ENCODE measurements around the gene MRM1. TPM values are rescaled to one million over a fixed set of nuclear protein-coding genes. Genes with fewer than 3 reads are reported as not detected.
"Not testable (repeated sequence)": the region's sequence is repeated elsewhere in the genome, so short reads cannot be mapped to it uniquely, and the experiment has no call there.

Gene MRM1
- total RNA-seq, 1 donor from 2014 or later, result 8.7 TPM

GRCh38 chr17:36600936-36601302 is 464 bp upstream of the MRM1 start:
- Histone ChIP-seq H3K27me3 (ENCODE audit: low read depth) (no peaks in the 10 kb centered on the region), H3K4me3 (peak overlapping the region; percentile 89), H3K27ac (replicated peaks) (peak overlapping the region; percentile 90), H3K9me3 (replicated peaks) (no peaks in the 10 kb centered on the region), H3K4me1 (peaks cover 37% of the 10 kb centered on the region), H3K36me3 (peaks cover 2% of the 10 kb centered on the region)
- DNase-seq, result no peak
- intact Hi-C loops (cut with micrococcal nuclease), result no loop called here
- no peak for TF ChIP-seq CTCF (IDR thresholded peaks at IDR 0.05; ENCODE audit: borderline replicate concordance)

- intact Hi-C loops (cut with micrococcal nuclease), result no loop called here
- H3K4me1 ChIP-seq, result peaks cover 37% of the 10 kb centered on the region
- no peak for TF ChIP-seq CTCF (IDR thresholded peaks at IDR 0.05; ENCODE audit: borderline replicate concordance)
- no peaks in the 10 kb centered on the region for H3K9me3 ChIP-seq (replicated peaks)
- no peak for DNase-seq
- peak overlapping the region; percentile 90 for H3K27ac ChIP-seq (replicated peaks)
- H3K36me3 ChIP-seq, result peaks cover 2% of the 10 kb centered on the region
- peak overlapping the region; percentile 89 for H3K4me3 ChIP-seq
- H3K27me3 ChIP-seq (ENCODE audit: low read depth), result no peaks in the 10 kb centered on the region
Measured at GRCh38 chr17:36602030-36602748, 806 bp downstream of the MRM1 start.

- no peaks in the 10 kb centered on the region for H3K27me3 ChIP-seq (ENCODE audit: low read depth)
- no peaks in the 10 kb centered on the region for H3K9me3 ChIP-seq (replicated peaks)
- TF ChIP-seq CTCF (IDR thresholded peaks at IDR 0.05; ENCODE audit: borderline replicate concordance), result peak; percentile 78
- H3K4me1 ChIP-seq, result peaks cover 37% of the 10 kb centered on the region
- H3K27ac ChIP-seq (replicated peaks), result no peak overlapping the region
- H3K36me3 ChIP-seq, result peaks cover 2% of the 10 kb centered on the region
- H3K4me3 ChIP-seq, result peak overlapping the region; percentile 89
- intact Hi-C loops (cut with micrococcal nuclease), result no loop called here
- no peak for DNase-seq
Measured at GRCh38 chr17:36602924-36603384, 1.6 kb downstream of the MRM1 start.

GRCh38 chr17:36605028-36605427 is 3.6 kb downstream of the MRM1 start:
- DNase-seq; H3K36me3 ChIP-seq; H3K27me3 ChIP-seq (ENCODE audit: low read depth); H3K9me3 ChIP-seq (replicated peaks); intact Hi-C loops (cut with micrococcal nuclease); H3K4me3 ChIP-seq; H3K27ac ChIP-seq (replicated peaks): not testable (repeated sequence)
- peaks cover 46% of the 10 kb centered on the region for H3K4me1 ChIP-seq

GRCh38 chr17:36608280-36608679 is 6.9 kb downstream of the MRM1 start:
- Histone ChIP-seq H3K36me3 (no peaks in the 10 kb centered on the region), H3K4me3 (no peak overlapping the region), H3K27me3 (ENCODE audit: low read depth) (peaks cover 2% of the 10 kb centered on the region), H3K9me3 (replicated peaks) (no peaks in the 10 kb centered on the region), H3K4me1 (peaks cover 19% of the 10 kb centered on the region), H3K27ac (replicated peaks) (no peak overlapping the region)
- intact Hi-C loops (cut with micrococcal nuclease), result no loop called here
- DNase-seq, result no peak
- no peak for TF ChIP-seq CTCF (IDR thresholded peaks at IDR 0.05; ENCODE audit: borderline replicate concordance)

GRCh38 chr17:36608794-36609497 is 7.6 kb downstream of the MRM1 start:
- H3K36me3 ChIP-seq, result no peaks in the 10 kb centered on the region
- TF ChIP-seq CTCF (IDR thresholded peaks at IDR 0.05; ENCODE audit: borderline replicate concordance), result peak; percentile 51
- peak; percentile 27 for DNase-seq
- no peaks in the 10 kb centered on the region for H3K9me3 ChIP-seq (replicated peaks)
- H3K27ac ChIP-seq (replicated peaks), result no peak overlapping the region
- peaks cover 9% of the 10 kb centered on the region for H3K27me3 ChIP-seq (ENCODE audit: low read depth)
- intact Hi-C loops (cut with micrococcal nuclease), result no loop called here
- peaks cover 12% of the 10 kb centered on the region for H3K4me1 ChIP-seq
- H3K4me3 ChIP-seq, result no peak overlapping the region
